ENCODE results near the gene APOBEC3F.
"Not testable (repeated sequence)": the region's sequence is repeated elsewhere in the genome, so short reads cannot be mapped to it uniquely, and the experiment has no call there.

Gene APOBEC3F

GRCh38 chr22:39055658-39056057 lies 15.0 kb downstream of the APOBEC3F start:
- TF ChIP-seq CTCF (IDR thresholded peaks at IDR 0.05; ENCODE audit: low read depth, low read length, missing control alignments) = no peak
- DNase-seq (ENCODE audit: low read depth) = no peak
- in situ Hi-C loops (cut with HindIII; ENCODE audit: low sequenced_read_pairs) = no loop called here
- H3K4me3 ChIP-seq (ENCODE audit: low read depth, low read length) = no peak overlapping the region

DNA sequence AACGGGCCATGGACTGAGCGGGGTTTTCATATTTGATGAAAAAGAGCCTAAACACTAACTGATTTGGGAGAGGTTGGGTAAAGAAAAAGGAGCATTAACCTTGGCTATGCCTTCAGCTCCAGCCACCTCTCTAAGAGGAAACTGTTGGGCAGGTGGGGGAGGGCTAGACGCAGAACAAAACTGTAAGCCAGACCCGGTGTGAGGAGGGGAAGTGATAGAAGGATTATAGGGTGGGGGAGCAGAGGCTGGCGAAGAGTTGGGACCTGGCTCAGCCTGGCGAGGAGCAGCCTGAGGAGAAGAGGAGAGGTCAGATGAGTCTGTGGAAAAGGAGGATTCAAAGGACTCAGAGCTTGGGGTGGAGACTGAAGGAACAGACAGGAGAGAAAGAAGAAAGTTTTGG lies 20.6 kb downstream of the APOBEC3F start:
- DNase-seq (ENCODE audit: low read depth); in situ Hi-C loops (cut with HindIII; ENCODE audit: low sequenced_read_pairs); H3K4me3 ChIP-seq (ENCODE audit: low read depth, low read length): not testable (repeated sequence)

GRCh38 chr22:39061951-39062350 lies 21.3 kb downstream of the APOBEC3F start:
- in situ Hi-C loops (cut with HindIII; ENCODE audit: low sequenced_read_pairs); DNase-seq (ENCODE audit: low read depth); H3K4me3 ChIP-seq (ENCODE audit: low read depth, low read length): not testable (repeated sequence)

DNA sequence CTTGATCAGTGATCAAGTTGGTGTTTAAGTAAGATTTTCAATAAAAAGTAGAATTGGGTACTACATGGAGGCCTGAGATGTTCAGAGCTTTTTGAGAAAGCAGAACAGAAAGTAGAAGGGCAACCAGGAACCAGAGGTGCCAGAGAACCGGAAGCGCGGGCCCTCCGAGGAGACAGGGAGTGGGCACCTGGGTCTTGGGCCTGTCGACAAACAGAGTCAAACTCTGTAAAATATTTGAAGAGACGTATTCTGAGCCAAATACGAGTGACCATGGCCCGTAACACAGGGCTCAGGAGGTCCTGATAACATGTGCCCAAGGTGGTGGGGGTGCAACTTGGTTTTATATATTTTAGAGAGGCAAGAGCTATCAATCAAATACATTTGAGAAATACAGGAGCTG lies 23.2 kb downstream of the APOBEC3F start:
- in situ Hi-C loops (cut with HindIII; ENCODE audit: low sequenced_read_pairs); H3K4me3 ChIP-seq (ENCODE audit: low read depth, low read length); DNase-seq (ENCODE audit: low read depth): not testable (repeated sequence)

DNA sequence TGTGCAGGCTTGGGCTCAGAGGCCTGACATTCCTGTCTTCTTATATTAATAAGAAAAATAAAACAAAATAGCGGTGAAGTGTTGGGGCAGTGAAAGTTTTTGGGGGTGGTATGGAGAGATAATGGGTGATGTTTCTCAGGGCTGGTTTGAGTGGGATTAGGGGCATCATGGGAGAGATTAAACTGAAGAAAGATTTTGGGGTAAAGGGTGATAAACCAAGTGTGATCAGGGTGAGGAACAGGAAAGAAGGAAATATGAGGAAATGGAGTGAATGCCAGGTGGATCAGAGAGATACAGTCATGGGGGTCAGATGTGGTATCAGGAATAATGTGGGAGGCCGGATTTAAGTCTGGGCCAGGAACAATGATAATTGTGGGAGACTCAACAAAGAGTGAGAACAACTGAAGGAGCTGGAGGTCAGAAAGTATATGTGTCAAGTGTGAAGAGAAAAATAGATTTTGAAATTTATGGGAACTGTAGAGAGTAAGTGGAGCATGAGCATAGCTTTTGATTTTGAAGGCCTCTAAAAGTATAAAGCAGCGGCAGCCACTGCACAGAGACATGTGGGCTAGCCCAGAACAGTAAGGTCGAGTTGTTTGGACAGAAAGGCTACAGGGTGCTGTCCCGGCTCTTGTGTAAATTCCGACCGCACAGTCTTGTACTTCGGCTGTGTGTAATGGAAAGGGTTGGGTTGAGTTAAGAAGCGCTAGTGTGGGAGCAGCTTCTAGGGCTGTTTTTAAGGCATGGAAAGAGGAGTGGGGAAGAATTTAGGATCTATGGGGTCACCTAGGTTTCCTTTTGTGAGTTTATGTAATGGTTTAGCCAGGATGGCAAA lies 26.0 kb downstream of the APOBEC3F start:
- DNase-seq (ENCODE audit: low read depth); H3K4me3 ChIP-seq (ENCODE audit: low read depth, low read length); in situ Hi-C loops (cut with HindIII; ENCODE audit: low sequenced_read_pairs): not testable (repeated sequence)

DNA sequence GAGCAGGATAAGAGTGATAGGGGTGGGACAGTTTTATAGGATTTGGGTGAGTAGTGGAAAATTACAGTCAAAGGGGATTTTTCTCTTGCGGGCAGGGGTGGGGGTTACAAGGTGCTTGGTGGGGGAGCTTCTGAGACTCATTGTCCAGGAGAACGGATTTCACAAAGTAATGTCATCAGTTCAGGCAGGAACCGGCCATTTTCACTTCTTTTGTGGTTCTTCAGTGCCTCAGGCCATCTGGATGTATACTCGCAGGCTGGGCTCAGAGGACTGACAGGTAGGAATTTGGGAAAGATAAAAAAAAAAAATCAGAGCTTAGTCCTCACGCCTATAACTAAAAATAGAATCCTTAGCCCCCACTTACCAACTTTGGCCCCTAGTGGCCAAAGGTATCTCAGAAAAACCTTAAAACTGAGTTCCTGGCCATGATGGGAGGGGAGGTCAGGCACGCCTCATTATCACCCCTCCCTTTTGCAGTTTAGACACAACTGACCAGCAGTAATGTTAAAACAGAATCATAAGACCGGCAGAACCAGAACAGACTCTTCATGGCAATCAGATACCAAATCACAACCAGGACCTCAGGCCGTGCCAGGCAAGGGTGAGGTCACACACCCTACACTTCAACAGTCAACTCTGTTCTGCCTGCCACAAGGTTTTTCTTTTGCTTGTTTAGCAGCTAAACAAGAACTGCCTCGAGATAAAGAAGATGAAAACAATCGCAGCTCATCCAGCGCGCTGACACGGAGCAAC lies 27.5 kb downstream of the APOBEC3F start:
- no peak for TF ChIP-seq CTCF (IDR thresholded peaks at IDR 0.05; ENCODE audit: low read depth, low read length, missing control alignments)
- no peak for DNase-seq (ENCODE audit: low read depth)
- no peak overlapping the region for H3K4me3 ChIP-seq (ENCODE audit: low read depth, low read length)
- in situ Hi-C loops (cut with HindIII; ENCODE audit: low sequenced_read_pairs) = no loop called here

DNA sequence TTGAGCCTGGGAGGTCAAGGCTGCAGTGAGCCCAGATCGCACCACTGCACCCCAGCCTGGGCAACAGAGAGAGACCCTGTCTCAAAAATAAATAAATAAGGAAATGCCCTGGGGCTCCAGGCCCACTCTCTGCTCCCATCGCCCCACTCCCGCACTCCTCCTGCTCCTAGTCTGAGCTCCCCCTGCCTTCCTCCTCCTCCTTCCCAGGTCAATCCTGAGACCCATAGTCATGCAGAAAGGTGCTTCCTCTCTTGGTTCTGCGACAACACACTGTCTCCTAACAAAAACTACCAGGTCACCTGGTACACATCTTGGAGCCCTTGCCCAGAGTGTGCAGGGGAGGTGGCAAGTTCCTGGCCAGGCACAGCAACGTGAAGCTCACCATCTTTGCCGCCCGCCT lies 29.5 kb downstream of the APOBEC3F start:
- no peak for TF ChIP-seq CTCF (IDR thresholded peaks at IDR 0.05; ENCODE audit: low read depth, low read length, missing control alignments)
- in situ Hi-C loops (cut with HindIII; ENCODE audit: low sequenced_read_pairs) = no loop called here

DNA sequence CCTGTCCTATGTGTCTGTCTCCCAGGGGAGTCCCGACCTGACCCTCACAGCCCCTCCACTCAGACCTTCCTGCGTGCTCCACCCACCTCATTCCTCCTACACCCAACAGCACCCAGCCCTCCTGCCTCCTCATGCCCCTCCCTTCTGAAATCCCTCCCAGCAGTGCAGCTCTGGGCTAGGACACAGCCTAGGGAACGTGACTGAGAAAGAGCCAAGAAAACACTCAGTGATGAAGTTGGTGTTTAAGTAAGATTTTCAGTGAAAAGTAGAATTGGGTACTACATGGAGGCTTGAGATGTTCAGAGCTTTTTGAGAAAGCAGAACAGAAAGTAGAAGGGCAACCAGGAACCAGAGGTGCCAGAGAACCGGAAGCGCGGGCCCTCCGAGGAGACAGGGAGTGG lies 31.9 kb downstream of the APOBEC3F start:
- H3K4me3 ChIP-seq (ENCODE audit: low read depth, low read length); DNase-seq (ENCODE audit: low read depth); in situ Hi-C loops (cut with HindIII; ENCODE audit: low sequenced_read_pairs): not testable (repeated sequence)

More for the DNA sequence above, 29.5 kb downstream of the APOBEC3F start:
- no peak overlapping the region for H3K4me3 ChIP-seq (ENCODE audit: low read depth, low read length)
- no peak for DNase-seq (ENCODE audit: low read depth)

GRCh38 chr22:39073981-39074380 lies 33.3 kb downstream of the APOBEC3F start:
- no peak overlapping the region for H3K4me3 ChIP-seq (ENCODE audit: low read depth, low read length)
- in situ Hi-C loops (cut with HindIII; ENCODE audit: low sequenced_read_pairs) = no loop called here
- TF ChIP-seq CTCF (IDR thresholded peaks at IDR 0.05; ENCODE audit: low read depth, low read length, missing control alignments) = no peak
- DNase-seq (ENCODE audit: low read depth) = no peak

- DNase-seq (ENCODE audit: low read depth); in situ Hi-C loops (cut with HindIII; ENCODE audit: low sequenced_read_pairs); H3K4me3 ChIP-seq (ENCODE audit: low read depth, low read length): not testable (repeated sequence)
Measured at GRCh38 chr22:39076155-39077025, 35.7 kb downstream of the APOBEC3F start.

DNA sequence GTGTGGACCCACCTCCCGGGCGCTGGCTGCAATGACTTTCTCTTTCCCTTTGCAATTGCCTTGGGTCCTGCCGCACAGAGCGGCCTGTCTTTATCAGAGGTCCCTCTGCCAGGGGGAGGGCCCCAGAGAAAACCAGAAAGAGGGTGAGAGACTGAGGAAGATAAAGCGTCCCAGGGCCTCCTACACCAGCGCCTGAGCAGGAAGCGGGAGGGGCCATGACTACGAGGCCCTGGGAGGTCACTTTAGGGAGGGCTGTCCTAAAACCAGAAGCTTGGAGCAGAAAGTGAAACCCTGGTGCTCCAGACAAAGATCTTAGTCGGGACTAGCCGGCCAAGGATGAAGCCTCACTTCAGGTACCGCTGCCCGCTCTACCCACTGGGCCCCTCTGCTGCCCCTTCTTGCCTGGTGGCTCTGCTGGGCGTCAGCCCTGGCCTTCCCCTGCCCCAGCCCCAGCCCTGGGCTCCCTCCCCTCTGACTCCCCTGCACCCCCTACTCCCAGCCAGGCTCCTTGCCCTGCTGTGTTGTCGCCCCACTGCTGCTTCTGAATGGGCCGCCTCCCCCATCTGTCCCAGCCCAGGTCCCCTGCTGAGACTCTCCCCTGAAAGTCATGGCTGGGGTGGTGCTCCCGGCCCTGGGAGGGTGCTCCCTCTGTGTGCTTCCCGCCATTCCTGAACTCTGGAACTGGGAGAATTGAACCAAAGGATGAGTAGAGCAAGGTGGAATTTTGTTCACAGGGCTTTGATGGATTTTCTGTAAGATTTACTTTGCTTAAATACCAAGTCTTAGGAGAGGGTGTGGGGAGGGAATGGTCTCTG lies 36.6 kb downstream of the APOBEC3F start, which contains the start of gene APOBEC3G:
APOBEC3G (plus strand) TSS at position 250 of the 815 bp plus-strand sequence; CDS start at position 337, 87 bp downstream.
- in situ Hi-C loops (cut with HindIII; ENCODE audit: low sequenced_read_pairs); DNase-seq (ENCODE audit: low read depth): not testable (repeated sequence)

More for the DNA sequence above, 36.6 kb downstream of the APOBEC3F start, which contains the start of gene APOBEC3G:
- peak within 1 kb of the TSS; percentile 28 for H3K4me3 ChIP-seq (ENCODE audit: low read depth, low read length)
